IMR-90 (cell line): ENCODE results near the gene NUP54. TPM values are rescaled to one million over a fixed set of nuclear protein-coding genes. Genes with fewer than 3 reads are reported as not detected.

Experiments
- ATAC-seq: fragments of 200-7000 bp; cut with Tn5 transposase; 2 replicates; pipeline ENCODE4 v1.9.1; 2020; ENCODE audit warnings: low read depth, mild to moderate bottlenecking, moderate library complexity
- BruUV-seq: library from RNA; stranded (reverse); fragments of 400-500 nt; replicated peaks from 2 replicates; lab custom pipeline; 2021; lab: Mats Ljungman, UMichigan
- CTCF ChIA-PET: fragments of 300-600 bp; formaldehyde crosslinking; extraction: SDS; loops from one replicate; lab custom pipeline; 2021; ENCODE audit warnings: antibody characterized with exemption; lab: Yijun Ruan, JAX
- POLR2A ChIA-PET: fragments of 300-600 bp; sonication (Branson Sonifier 250); formaldehyde crosslinking; loops from one replicate; lab custom pipeline; 2022; ENCODE audit warnings: antibody characterized with exemption; ENCODE audit not compliant: unreplicated experiment; lab: Charles Lee
- DNase-seq: peaks from one replicate; pipeline ENCODE4 v3.0.0; 2013
- H2AFZ ChIP-seq: replicated peaks from 2 replicates; pipeline ENCODE3; 2013; ENCODE audit warnings: low read length, mild to moderate bottlenecking; ENCODE audit not compliant: poor library complexity
- H2AK5ac ChIP-seq: 2 replicates; pipeline ENCODE4 v1.6.1; 2013; ENCODE audit warnings: low read depth, low read length, inconsistent platforms
- H2AK9ac ChIP-seq: replicated peaks from 2 replicates; pipeline ENCODE3; 2013; ENCODE audit warnings: mild to moderate bottlenecking, low read depth, low read length, moderate library complexity; ENCODE audit not compliant: poor library complexity
- H2BK120ac ChIP-seq: 2 replicates; pipeline ENCODE4 v1.6.1; 2013; ENCODE audit warnings: low read depth, low read length, inconsistent platforms
- H2BK15ac ChIP-seq: 3 replicates; pipeline ENCODE4 v1.6.1; 2013; ENCODE audit warnings: low read depth, low read length, inconsistent platforms
- H2BK20ac ChIP-seq: 2 replicates; pipeline ENCODE4 v1.6.1; 2013; ENCODE audit warnings: low read depth, mild to moderate bottlenecking, inconsistent platforms, low read length, moderate library complexity
- H2BK5ac ChIP-seq: 2 replicates; pipeline ENCODE4 v1.6.1; 2013; ENCODE audit warnings: mild to moderate bottlenecking, low read depth, low read length, inconsistent platforms; ENCODE audit not compliant: poor library complexity, severe bottlenecking
- H3K14ac ChIP-seq: replicated peaks from 2 replicates; pipeline ENCODE4 v1.6.1; 2013; ENCODE audit warnings: low read depth, low read length, inconsistent platforms
- H3K18ac ChIP-seq: 2 replicates; pipeline ENCODE4 v1.6.1; 2013; ENCODE audit warnings: low read depth, low read length, control low read depth
- H3K23ac ChIP-seq: 2 replicates; pipeline ENCODE4 v1.6.1; 2013; ENCODE audit warnings: low read depth, low read length, inconsistent platforms
- H3K27ac ChIP-seq: 2 replicates; pipeline ENCODE4 v1.5.1; 2013; ENCODE audit warnings: mild to moderate bottlenecking, control low read depth, low read length; ENCODE audit not compliant: insufficient read depth
- H3K27me3 ChIP-seq: 2 replicates; pipeline ENCODE4 v1.6.1; 2013; ENCODE audit warnings: low read length; ENCODE audit not compliant: control insufficient read depth, insufficient read depth
- H3K36me3 ChIP-seq: 2 replicates; pipeline ENCODE4 v1.6.1; 2013; ENCODE audit warnings: low read length, mixed read lengths; ENCODE audit not compliant: control insufficient read depth, insufficient read depth
- H3K4ac ChIP-seq: 2 replicates; pipeline ENCODE4 v1.6.1; 2013; ENCODE audit warnings: low read depth, low read length, inconsistent platforms
- H3K4me1 ChIP-seq: 2 replicates; pipeline ENCODE4 v1.6.1; 2013; ENCODE audit warnings: low read length, mixed read lengths; ENCODE audit not compliant: control insufficient read depth, insufficient read depth
- H3K4me2 ChIP-seq: 2 replicates; pipeline ENCODE4 v1.6.1; 2013; ENCODE audit warnings: low read depth, mild to moderate bottlenecking, control low read depth, low read length, moderate library complexity
- H3K4me3 ChIP-seq: 2 replicates; pipeline ENCODE4 v1.5.1; 2013; ENCODE audit warnings: low read depth, mild to moderate bottlenecking, control low read depth, low read length, moderate library complexity; ENCODE audit not compliant: insufficient read depth
- H3K56ac ChIP-seq: 2 replicates; pipeline ENCODE4 v1.6.1; 2013; ENCODE audit warnings: low read length, inconsistent platforms; ENCODE audit not compliant: insufficient read depth; ENCODE audit errors: extremely low read depth
- H3K79me1 ChIP-seq, 2 experiments: 2 replicates each; pipeline ENCODE4 v1.6.1; 2013; ENCODE audit warnings: low read length in 2 of 2, inconsistent platforms in 1 of 2, low read depth in 1 of 2
- H3K9ac ChIP-seq: 2 replicates; pipeline ENCODE4 v1.6.1; 2013; ENCODE audit warnings: low read depth, low read length, control low read depth
- H3K9me1 ChIP-seq: 2 replicates; pipeline ENCODE4 v1.6.1; 2013; ENCODE audit warnings: low read length, inconsistent platforms; ENCODE audit not compliant: insufficient read depth
- H3K9me3 ChIP-seq: 2 replicates; pipeline ENCODE4 v1.6.1; 2013; ENCODE audit warnings: low read length; ENCODE audit not compliant: control insufficient read depth, insufficient read depth
- H4K20me1 ChIP-seq: 2 replicates; pipeline ENCODE4 v1.6.1; 2013; ENCODE audit warnings: low read length, inconsistent platforms; ENCODE audit not compliant: insufficient read depth
- H4K5ac ChIP-seq: 2 replicates; pipeline ENCODE4 v1.6.1; 2013; ENCODE audit warnings: mild to moderate bottlenecking, low read depth, low read length, control low read depth
- H4K8ac ChIP-seq, 2 experiments: 2 replicates each; pipeline ENCODE4 v1.6.1; 2013; ENCODE audit warnings: low read depth in 2 of 2, low read length in 2 of 2, control low read depth in 1 of 2, inconsistent platforms in 1 of 2
- H4K91ac ChIP-seq: 2 replicates; pipeline ENCODE4 v1.6.1; 2013; ENCODE audit warnings: low read depth, low read length, inconsistent platforms; ENCODE audit not compliant: insufficient read depth
- BHLHE40 ChIP-seq: fragments of 150-350 bp; IDR thresholded peaks from 2 replicates; pipeline ENCODE4 v1.6.1; 2016; ENCODE audit warnings: mild to moderate bottlenecking, low read depth, low read length
- CEBPB ChIP-seq: IDR thresholded peaks from 2 replicates; pipeline ENCODE4 v1.6.1; 2012; ENCODE audit warnings: low read depth, low read length, improper control_type of control experiment
- CHD1 ChIP-seq: IDR thresholded peaks from 2 replicates; pipeline ENCODE4 v1.6.1; 2012; ENCODE audit warnings: low read depth, low read length, improper control_type of control experiment
- FOS ChIP-seq: fragments of 150-350 bp; IDR thresholded peaks from 2 replicates; pipeline ENCODE4 v1.6.1; 2016; ENCODE audit warnings: low read depth, low read length
- MAFK ChIP-seq: IDR thresholded peaks from 2 replicates; pipeline ENCODE4 v1.6.1; 2012; ENCODE audit warnings: low read depth, low read length, improper control_type of control experiment
- MAZ ChIP-seq: IDR thresholded peaks from 2 replicates; pipeline ENCODE4 v1.6.1; 2012; ENCODE audit warnings: low read depth, mild to moderate bottlenecking, low read length, improper control_type of control experiment, moderate library complexity, borderline replicate concordance
- MXI1 ChIP-seq: IDR thresholded peaks from 2 replicates; pipeline ENCODE4 v1.6.1; 2012; ENCODE audit warnings: low read depth, mild to moderate bottlenecking, low read length, moderate library complexity, borderline replicate concordance
- NFE2L2 ChIP-seq: fragments of 150-350 bp; IDR thresholded peaks from 2 replicates; pipeline ENCODE4 v1.6.1; 2016; ENCODE audit warnings: low read depth, mild to moderate bottlenecking, low read length
- POLR2A ChIP-seq: IDR thresholded peaks from 2 replicates; pipeline ENCODE4 v1.6.1; 2012; ENCODE audit warnings: mild to moderate bottlenecking, low read depth, low read length
- RAD21 ChIP-seq: IDR thresholded peaks from 2 replicates; pipeline ENCODE4 v1.6.1; 2012; ENCODE audit warnings: low read length, improper control_type of control experiment
- RCOR1 ChIP-seq: IDR thresholded peaks from 2 replicates; pipeline ENCODE4 v1.6.1; 2012; ENCODE audit warnings: mild to moderate bottlenecking, low read length, improper control_type of control experiment; ENCODE audit not compliant: insufficient replicate concordance
- RFX5 ChIP-seq: IDR thresholded peaks from 2 replicates; pipeline ENCODE4 v1.8.0; 2012; ENCODE audit warnings: low read depth, mild to moderate bottlenecking, low read length, moderate library complexity
- SMC3 ChIP-seq: fragments of 150-350 bp; IDR thresholded peaks from 2 replicates; pipeline ENCODE4 v1.6.1; 2016; ENCODE audit warnings: low read depth, mild to moderate bottlenecking, antibody characterized with exemption, low read length, moderate library complexity
- WGBS, 2 experiments: methylation state at CpG; one replicate each; pipeline versions ENCODE4 v1.1.5 to v1.1.7; 2013; ENCODE audit warnings: missing lambda C conversion rate in 2 of 2; ENCODE audit not compliant: insufficient read length in 1 of 2; ENCODE audit errors: extremely low coverage in 2 of 2; 5-methylcytosine and 5-hydroxymethylcytosine counted together
- dilution Hi-C: fragments of 300-500 bp; cut with HindIII; formaldehyde crosslinking; loops from one replicate; pipeline ENCODE4 v1.14.3; 2018; ENCODE audit warnings: low sequenced_read_pairs; ENCODE audit not compliant: unreplicated experiment
- in situ Hi-C: fragments of 300-500 bp; cut with MboI; formaldehyde crosslinking; loops from 3 replicates; pipeline ENCODE4 v1.14.3; 2019; ENCODE audit warnings: low sequenced_read_pairs, inconsistent platforms, mixed read lengths
- intact Hi-C: fragments of 100-400 bp; cut with micrococcal nuclease; formaldehyde crosslinking; loops from 2 replicates; pipeline ENCODE4 v1.10.0; 2022
- polyA plus RNA-seq, 3 experiments: library from polyadenylated mRNA; depleted of rRNA; stranded (reverse); fragments of >200 nt; gene quantifications; 2 replicates each; pipeline ENCODE4 v1.2.3, GENCODE V29; 2012; ENCODE audit warnings: low replicate concordance in 1 of 3
- total RNA-seq: library from RNA; depleted of rRNA; stranded (reverse); fragments of >200 nt; gene quantifications from 2 replicates; pipeline ENCODE4 v1.2.3, GENCODE V29; 2012
- TF ChIP-seq, protein P1 (sequence below): fragments of 150-350 bp; IDR thresholded peaks from 2 replicates; pipeline ENCODE4 v1.6.1; 2016; ENCODE audit warnings: low read depth, mild to moderate bottlenecking, low read length, moderate library complexity, borderline replicate concordance
- TF ChIP-seq, protein P2 (sequence below): conservative IDR thresholded peaks from 2 replicates; pipeline ENCODE4 v1.5.1; 2012; ENCODE audit warnings: mild to moderate bottlenecking, low read depth, low read length, improper control_type of control experiment
- TF ChIP-seq, protein P3 (sequence below): fragments of 150-350 bp; IDR thresholded peaks from 2 replicates; pipeline ENCODE4 v1.6.1; 2017; ENCODE audit warnings: mild to moderate bottlenecking, antibody characterized with exemption, low read length, low read depth

Gene NUP54
- total and polyA plus RNA-seq, 2 of the 4 experiments (the other 2 are of a cell fraction), result 24.6 to 44.4 TPM

DNA sequence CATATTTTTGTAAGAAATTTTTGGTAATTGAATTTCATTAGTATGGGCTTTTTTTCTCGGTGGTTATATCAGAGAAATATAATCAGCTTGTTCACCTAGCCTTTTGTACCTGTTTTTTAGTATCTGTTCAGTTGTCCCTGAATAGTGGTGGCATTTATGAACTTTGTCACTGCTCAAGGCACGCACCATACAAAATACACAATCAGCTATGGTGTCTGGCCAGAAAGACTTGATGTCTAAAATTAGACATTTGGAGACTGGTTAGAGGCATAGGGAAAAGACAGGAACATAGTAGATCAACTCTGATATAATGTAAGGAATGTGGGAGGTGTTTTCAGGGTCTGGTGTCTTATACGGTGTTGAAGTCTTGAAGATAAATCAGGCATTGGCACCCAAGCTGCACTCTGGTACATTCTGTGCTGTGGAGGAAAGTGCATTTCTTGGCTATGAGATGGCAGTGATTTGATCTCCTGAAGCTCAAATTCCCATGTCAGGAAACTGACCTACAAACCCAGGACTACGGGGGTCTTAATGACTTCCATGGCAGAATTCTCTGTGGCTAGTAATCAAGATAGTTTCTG is 70.1 kb downstream of the NUP54 start:
- POLR2A ChIA-PET, result no interaction called here
- dilution Hi-C loops, result no loop called here

More for the DNA sequence above, 70.1 kb downstream of the NUP54 start:
- no peak overlapping the region for H3K14ac ChIP-seq
- no peak overlapping the region for H3K4me2 ChIP-seq
- H3K79me1 ChIP-seq, result no peaks in the 10 kb centered on the region
- no peak overlapping the region for H4K91ac ChIP-seq
- H3K18ac ChIP-seq, result no peak overlapping the region
- no peak overlapping the region for H3K23ac ChIP-seq
- peaks cover 20% of the 10 kb centered on the region for H3K27me3 ChIP-seq
- no TSS peak for BruUV-seq
- no peaks in the 10 kb centered on the region for H3K9me3 ChIP-seq
- ATAC-seq (no peak), DNase-seq (no peak)
- no peak overlapping the region for H2BK120ac ChIP-seq
- no peak overlapping the region for H2BK15ac ChIP-seq
- intact Hi-C loops (no loop called here), in situ Hi-C loops (loop anchor here (10.0 kb wide), 1 partner anchor 183 kb away; no protein-coding TSS in a partner anchor)
- H3K9me1 ChIP-seq, result no peaks in the 10 kb centered on the region
- no peaks in the 10 kb centered on the region for H3K4me1 ChIP-seq
- H2AK9ac ChIP-seq, result no peak overlapping the region
- H3K27ac ChIP-seq, result no peak overlapping the region
- no peak overlapping the region for H2BK5ac ChIP-seq
- no peak overlapping the region for H4K8ac ChIP-seq
- H4K5ac ChIP-seq, result no peak overlapping the region
- no peak overlapping the region for H3K9ac ChIP-seq
- H4K20me1 ChIP-seq, result no peaks in the 10 kb centered on the region
- no peak overlapping the region for H3K4me3 ChIP-seq
- no peak for TF ChIP-seq CEBPB
- TF ChIP-seq NFE2L2, result no peak
- no peak for TF ChIP-seq RFX5
- TF ChIP-seq MAFK, result no peak
- TF ChIP-seq RCOR1, result no peak
- no peak for TF ChIP-seq POLR2A
- no peak for TF ChIP-seq CHD1
- TF ChIP-seq, protein P1, sequence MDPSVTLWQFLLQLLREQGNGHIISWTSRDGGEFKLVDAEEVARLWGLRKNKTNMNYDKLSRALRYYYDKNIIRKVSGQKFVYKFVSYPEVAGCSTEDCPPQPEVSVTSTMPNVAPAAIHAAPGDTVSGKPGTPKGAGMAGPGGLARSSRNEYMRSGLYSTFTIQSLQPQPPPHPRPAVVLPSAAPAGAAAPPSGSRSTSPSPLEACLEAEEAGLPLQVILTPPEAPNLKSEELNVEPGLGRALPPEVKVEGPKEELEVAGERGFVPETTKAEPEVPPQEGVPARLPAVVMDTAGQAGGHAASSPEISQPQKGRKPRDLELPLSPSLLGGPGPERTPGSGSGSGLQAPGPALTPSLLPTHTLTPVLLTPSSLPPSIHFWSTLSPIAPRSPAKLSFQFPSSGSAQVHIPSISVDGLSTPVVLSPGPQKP, result no peak
- TF ChIP-seq MAZ, result no peak
- TF ChIP-seq, protein P2, sequence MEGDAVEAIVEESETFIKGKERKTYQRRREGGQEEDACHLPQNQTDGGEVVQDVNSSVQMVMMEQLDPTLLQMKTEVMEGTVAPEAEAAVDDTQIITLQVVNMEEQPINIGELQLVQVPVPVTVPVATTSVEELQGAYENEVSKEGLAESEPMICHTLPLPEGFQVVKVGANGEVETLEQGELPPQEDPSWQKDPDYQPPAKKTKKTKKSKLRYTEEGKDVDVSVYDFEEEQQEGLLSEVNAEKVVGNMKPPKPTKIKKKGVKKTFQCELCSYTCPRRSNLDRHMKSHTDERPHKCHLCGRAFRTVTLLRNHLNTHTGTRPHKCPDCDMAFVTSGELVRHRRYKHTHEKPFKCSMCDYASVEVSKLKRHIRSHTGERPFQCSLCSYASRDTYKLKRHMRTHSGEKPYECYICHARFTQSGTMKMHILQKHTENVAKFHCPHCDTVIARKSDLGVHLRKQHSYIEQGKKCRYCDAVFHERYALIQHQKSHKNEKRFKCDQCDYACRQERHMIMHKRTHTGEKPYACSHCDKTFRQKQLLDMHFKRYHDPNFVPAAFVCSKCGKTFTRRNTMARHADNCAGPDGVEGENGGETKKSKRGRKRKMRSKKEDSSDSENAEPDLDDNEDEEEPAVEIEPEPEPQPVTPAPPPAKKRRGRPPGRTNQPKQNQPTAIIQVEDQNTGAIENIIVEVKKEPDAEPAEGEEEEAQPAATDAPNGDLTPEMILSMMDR, result no peak
- TF ChIP-seq, protein P3, sequence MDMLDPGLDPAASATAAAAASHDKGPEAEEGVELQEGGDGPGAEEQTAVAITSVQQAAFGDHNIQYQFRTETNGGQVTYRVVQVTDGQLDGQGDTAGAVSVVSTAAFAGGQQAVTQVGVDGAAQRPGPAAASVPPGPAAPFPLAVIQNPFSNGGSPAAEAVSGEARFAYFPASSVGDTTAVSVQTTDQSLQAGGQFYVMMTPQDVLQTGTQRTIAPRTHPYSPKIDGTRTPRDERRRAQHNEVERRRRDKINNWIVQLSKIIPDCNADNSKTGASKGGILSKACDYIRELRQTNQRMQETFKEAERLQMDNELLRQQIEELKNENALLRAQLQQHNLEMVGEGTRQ, result no peak
- no peak for TF ChIP-seq RAD21
- TF ChIP-seq FOS, result no peak
- TF ChIP-seq MXI1, result no peak
- TF ChIP-seq SMC3, result no peak
- TF ChIP-seq BHLHE40, result no peak
- no peaks in the 10 kb centered on the region for H3K36me3 ChIP-seq
- no peak overlapping the region for H2AK5ac ChIP-seq
- H3K4ac ChIP-seq, result no peak overlapping the region
- no CpG with 5 or more reads among the region's 4 CpGs for WGBS, 2 experiments
- no peak overlapping the region for H2AFZ ChIP-seq
- no peak overlapping the region for H3K56ac ChIP-seq
- CTCF ChIA-PET, result interaction anchor here (0.7 kb wide), 1 partner anchor 9 kb away, joined by 3 read pairs; no protein-coding TSS in a partner anchor
- H2BK20ac ChIP-seq, result no peak overlapping the region
